ENCODE results near the gene NUDT7.

Gene NUDT7

GRCh38 chr16:77682586-77682985 lies 39.7 kb upstream of the NUDT7 start:
- TF ChIP-seq CTCF (IDR thresholded peaks at IDR 0.05) = no peak

GRCh38 chr16:77683397-77684180 lies 38.7 kb upstream of the NUDT7 start:
- TF ChIP-seq CTCF (IDR thresholded peaks at IDR 0.05) (no peak), ZFX (IDR thresholded peaks at IDR 0.05; ENCODE audit: borderline replicate concordance) (no peak)
- no peak overlapping the region for H3K27ac ChIP-seq

More at GRCh38 chr16:77682586-77682985, 39.7 kb upstream of the NUDT7 start:
- no peak overlapping the region for H3K27ac ChIP-seq

GRCh38 chr16:77684181-77684526 lies 38.2 kb upstream of the NUDT7 start:
- TF ChIP-seq ZFX (IDR thresholded peaks at IDR 0.05; ENCODE audit: borderline replicate concordance) = no peak
- TF ChIP-seq CTCF (IDR thresholded peaks at IDR 0.05) = no peak

GRCh38 chr16:77686385-77686784 lies 35.9 kb upstream of the NUDT7 start:
- H3K27ac ChIP-seq = no peak overlapping the region
- TF ChIP-seq CTCF (IDR thresholded peaks at IDR 0.05) (no peak), ZFX (IDR thresholded peaks at IDR 0.05; ENCODE audit: borderline replicate concordance) (no peak)

More at GRCh38 chr16:77684181-77684526, 38.2 kb upstream of the NUDT7 start:
- no peak overlapping the region for H3K27ac ChIP-seq

- TF ChIP-seq CTCF (IDR thresholded peaks at IDR 0.05) (no peak), ZFX (IDR thresholded peaks at IDR 0.05; ENCODE audit: borderline replicate concordance) (no peak)
- no peak overlapping the region for H3K27ac ChIP-seq
These were observed 32.3 kb upstream of the NUDT7 start for GRCh38 chr16:77689971-77690370.

GRCh38 chr16:77690416-77690815 lies 31.9 kb upstream of the NUDT7 start:
- H3K27ac ChIP-seq = no peak overlapping the region
- TF ChIP-seq CTCF (IDR thresholded peaks at IDR 0.05) (no peak), ZFX (IDR thresholded peaks at IDR 0.05; ENCODE audit: borderline replicate concordance) (no peak)

- H3K27ac ChIP-seq = no peak overlapping the region
- TF ChIP-seq ZFX (IDR thresholded peaks at IDR 0.05; ENCODE audit: borderline replicate concordance) (no peak), CTCF (IDR thresholded peaks at IDR 0.05) (no peak)
These were observed 29.7 kb upstream of the NUDT7 start for GRCh38 chr16:77692612-77693011.

Measured in 22Rv1 (cell line).